Measurements from ENCODE around the gene NKAIN2.

- TF ChIP-seq POLR2A (IDR thresholded peaks at IDR 0.05; ENCODE audit: borderline replicate concordance, extremely low read depth, insufficient read depth, insufficient read length) (no peak), CTCF (IDR thresholded peaks at IDR 0.05 in 2 of 3, conservative IDR thresholded peaks at IDR 0.05 in 1 of 3; ENCODE audit: borderline replicate concordance in 1 of 3, insufficient read depth in 1 of 3, low read depth in 2 of 3, low read length in 2 of 3) (no peak), ZFX (IDR thresholded peaks at IDR 0.05) (no peak), ZNF274 (IDR thresholded peaks at IDR 0.05; ENCODE audit: low read depth, low read length) (no peak)
Measured at GRCh38 chr6:124494956-124495664, 691.4 kb downstream of the NKAIN2 start.
